ENCODE results near the gene RASAL2. TPM values are rescaled to one million over a fixed set of nuclear protein-coding genes. Genes with fewer than 3 reads are reported as not detected.

RASAL2 gene
- total and polyA plus RNA-seq, 9 of the 15 experiments (the other 6 are each of a cell fraction or from before 2014, with no cell fraction given), result 0.13 to 1.0 (median 0.62) TPM

- H3K4me3 ChIP-seq, result no peak overlapping the region
- H3K36me3 ChIP-seq (ENCODE audit: control insufficient read depth, insufficient read depth, low read length), result no peaks in the 10 kb centered on the region
- BruUV-seq (replicated peaks), result no TSS peak
- H3K4me2 ChIP-seq (ENCODE audit: insufficient read depth, low read length), result no peak overlapping the region
- no peaks in the 10 kb centered on the region for H4K20me1 ChIP-seq (replicated peaks; ENCODE audit: control insufficient read depth, insufficient read depth, low read length)
- ATAC-seq, result no peak
- H3K27ac ChIP-seq (ENCODE audit: extremely low read depth, low read depth, low read length), result no peak overlapping the region
- ChIA-PET POLR2A (interaction anchor here (0.6 to 1.1 kb wide), 2 partner anchors 12 to 65 kb away, joined by 4 read pairs; no protein-coding TSS in a partner anchor), CTCF (ENCODE audit: low intra/inter-chr PET ratio) (no interaction called here)
- no peak overlapping the region for H2AFZ ChIP-seq (ENCODE audit: low read depth, low read length)
- no peak overlapping the region for H3K9ac ChIP-seq (ENCODE audit: insufficient read depth in 1 of 2, low read depth in 2 of 2, low read length in 2 of 2)
- in situ Hi-C loops (cut with MboI) (no loop called here), intact Hi-C loops (cut with micrococcal nuclease) (no loop called here)
- DNase-seq (ENCODE audit: extremely low read depth in 1 of 4, low spot score in 3 of 4), result no peak
- H3K79me2 ChIP-seq (ENCODE audit: control insufficient read depth, insufficient read depth, low read length), result no peaks in the 10 kb centered on the region
- no peaks in the 10 kb centered on the region for H3K4me1 ChIP-seq (replicated peaks in 1 of 2; ENCODE audit: control insufficient read depth in 2 of 2, insufficient read depth in 2 of 2, low read length in 2 of 2)
- peaks cover 48 to 79% of the 10 kb centered on the region in 2 experiments for H3K27me3 ChIP-seq (ENCODE audit: control insufficient read depth in 2 of 2, insufficient read depth in 2 of 2, low read length in 2 of 2)
- WGBS (ENCODE audit: insufficient coverage, low coverage, missing lambda C conversion rate), result 9% methylated on average over 16 of the region's 16 CpGs
- H3K9me3 ChIP-seq (replicated peaks; ENCODE audit: control insufficient read depth, insufficient read depth, low read depth, low read length), result no peaks in the 10 kb centered on the region
- no peak for FAIRE-seq
- no peaks in the 10 kb centered on the region for H3K9me1 ChIP-seq (ENCODE audit: control insufficient read depth, insufficient read depth, low read length)
- TF ChIP-seq ZNF511 (CRISPR knock-in tag; IDR thresholded peaks at IDR 0.05) (no peak), RNF219 (CRISPR knock-in tag; IDR thresholded peaks at IDR 0.05) (no peak), GABPB2 (CRISPR knock-in tag; conservative IDR thresholded peaks at IDR 0.05) (no peak), ZNF551 (CRISPR knock-in tag; IDR thresholded peaks at IDR 0.05) (no peak), NBN (IDR thresholded peaks at IDR 0.05; ENCODE audit: low read depth) (no peak), SMAD3 (CRISPR knock-in tag; conservative IDR thresholded peaks at IDR 0.05) (no peak), TAL1 (IDR thresholded peaks at IDR 0.05) (no peak), THAP12 (CRISPR knock-in tag; IDR thresholded peaks at IDR 0.05) (no peak), CBFA2T2 (conservative IDR thresholded peaks at IDR 0.05) (no peak), ZC3H11A (IDR thresholded peaks at IDR 0.05; ENCODE audit: low read depth, low read length) (no peak), ZNF584 (CRISPR knock-in tag; IDR thresholded peaks at IDR 0.05; ENCODE audit: low read depth) (no peak)
- TF ChIP-seq, protein P1, sequence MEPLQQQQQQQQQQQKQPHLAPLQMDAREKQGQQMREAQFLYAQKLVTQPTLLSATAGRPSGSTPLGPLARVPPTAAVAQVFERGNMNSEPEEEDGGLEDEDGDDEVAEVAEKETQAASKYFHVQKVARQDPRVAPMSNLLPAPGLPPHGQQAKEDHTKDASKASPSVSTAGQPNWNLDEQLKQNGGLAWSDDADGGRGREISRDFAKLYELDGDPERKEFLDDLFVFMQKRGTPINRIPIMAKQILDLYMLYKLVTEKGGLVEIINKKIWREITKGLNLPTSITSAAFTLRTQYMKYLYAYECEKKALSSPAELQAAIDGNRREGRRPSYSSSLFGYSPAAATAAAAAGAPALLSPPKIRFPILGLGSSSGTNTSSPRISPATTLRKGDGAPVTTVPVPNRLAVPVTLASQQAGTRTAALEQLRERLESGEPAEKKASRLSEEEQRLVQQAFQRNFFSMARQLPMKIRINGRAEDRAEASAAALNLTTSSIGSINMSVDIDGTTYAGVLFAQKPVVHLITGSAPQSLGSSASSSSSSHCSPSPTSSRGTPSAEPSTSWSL (CRISPR knock-in tag; IDR thresholded peaks at IDR 0.05; ENCODE audit: borderline replicate concordance), result no peak
- TF ChIP-seq, protein P2, sequence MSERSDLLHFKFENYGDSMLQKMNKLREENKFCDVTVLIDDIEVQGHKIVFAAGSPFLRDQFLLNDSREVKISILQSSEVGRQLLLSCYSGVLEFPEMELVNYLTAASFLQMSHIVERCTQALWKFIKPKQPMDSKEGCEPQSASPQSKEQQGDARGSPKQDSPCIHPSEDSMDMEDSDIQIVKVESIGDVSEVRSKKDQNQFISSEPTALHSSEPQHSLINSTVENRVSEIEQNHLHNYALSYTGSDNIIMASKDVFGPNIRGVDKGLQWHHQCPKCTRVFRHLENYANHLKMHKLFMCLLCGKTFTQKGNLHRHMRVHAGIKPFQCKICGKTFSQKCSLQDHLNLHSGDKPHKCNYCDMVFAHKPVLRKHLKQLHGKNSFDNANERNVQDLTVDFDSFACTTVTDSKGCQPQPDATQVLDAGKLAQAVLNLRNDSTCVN (CRISPR knock-in tag; IDR thresholded peaks at IDR 0.05), result no peak
Observed at GRCh38 chr1:178493301-178493741, 399.4 kb downstream of the RASAL2 start.

Measured in K562 (cell line).